Measurements from ENCODE around the gene TRIM44. TPM values are rescaled to one million over a fixed set of nuclear protein-coding genes. Genes with fewer than 3 reads are reported as not detected.

TRIM44 gene
- total RNA-seq, 2 donors from 2014 or later = 22.1 to 35.4 TPM

GRCh38 chr11:35814720-35815305, 152.2 kb downstream of the TRIM44 start:
- Histone ChIP-seq H3K4me1 (peaks cover 0 to 42% of the 10 kb centered on the region in 2 donors), H3K9me3 (no peaks in the 10 kb centered on the region), H3K27me3 (no peaks in the 10 kb centered on the region), H3K4me3 (no peak overlapping the region), H3K36me3 (no peaks in the 10 kb centered on the region), H3K27ac (no peak overlapping the region)
- TF ChIP-seq CTCF (IDR thresholded peaks at IDR 0.05) = no peak
- peak; percentile 63 for DNase-seq (ENCODE audit: low spot score)

GRCh38 chr11:35815556-35816315, 153.2 kb downstream of the TRIM44 start:
- H3K27me3 ChIP-seq = no peaks in the 10 kb centered on the region
- H3K4me1 ChIP-seq = peaks cover 0 to 42% of the 10 kb centered on the region in 2 donors
- H3K9me3 ChIP-seq = no peaks in the 10 kb centered on the region
- peak; percentile 63 for DNase-seq (ENCODE audit: low spot score)
- no peak overlapping the region for H3K4me3 ChIP-seq
- H3K36me3 ChIP-seq = no peaks in the 10 kb centered on the region
- H3K27ac ChIP-seq = no peak overlapping the region
- TF ChIP-seq CTCF (IDR thresholded peaks at IDR 0.05) = no peak

- no peak overlapping the region for H3K4me3 ChIP-seq
- H3K27me3 ChIP-seq = no peaks in the 10 kb centered on the region
- no peak overlapping the region for H3K27ac ChIP-seq
- H3K4me1 ChIP-seq = peaks cover 0 to 17% of the 10 kb centered on the region in 2 donors
- DNase-seq (ENCODE audit: low spot score) = no peak
- TF ChIP-seq CTCF (IDR thresholded peaks at IDR 0.05) = no peak
- H3K36me3 ChIP-seq = no peaks in the 10 kb centered on the region
- H3K9me3 ChIP-seq = no peaks in the 10 kb centered on the region
Observed at GRCh38 chr11:35820614-35821013, 158.0 kb downstream of the TRIM44 start.

GRCh38 chr11:35822815-35823495, 160.4 kb downstream of the TRIM44 start:
- H3K4me1 ChIP-seq = peaks cover 0 to 13% of the 10 kb centered on the region in 2 donors
- H3K36me3 ChIP-seq = no peaks in the 10 kb centered on the region
- DNase-seq (ENCODE audit: low spot score) = no peak
- H3K4me3 ChIP-seq = no peak overlapping the region
- no peak for TF ChIP-seq CTCF (IDR thresholded peaks at IDR 0.05)
- H3K27me3 ChIP-seq = no peaks in the 10 kb centered on the region
- no peak overlapping the region for H3K27ac ChIP-seq
- no peaks in the 10 kb centered on the region for H3K9me3 ChIP-seq

GRCh38 chr11:35823742-35824298, 161.2 kb downstream of the TRIM44 start:
- Histone ChIP-seq H3K4me3 (no peak overlapping the region), H3K27me3 (no peaks in the 10 kb centered on the region), H3K27ac (no peak overlapping the region), H3K4me1 (peaks cover 0 to 13% of the 10 kb centered on the region in 2 donors), H3K9me3 (no peaks in the 10 kb centered on the region), H3K36me3 (no peaks in the 10 kb centered on the region)
- no peak for TF ChIP-seq CTCF (IDR thresholded peaks at IDR 0.05)
- DNase-seq (ENCODE audit: low spot score) = no peak
